Skeletal muscle cell (primary cell): ENCODE measurements around the gene OR5V1.
"Not testable (repeated sequence)": the region's sequence is repeated elsewhere in the genome, so short reads cannot be mapped to it uniquely, and the experiment has no call there.

ENCODE experiments used
- DNase-seq: peaks from one replicate; pipeline ENCODE4 v3.0.0-alpha.2; 2010; ENCODE audit warnings: low read depth
- H3K4me3 ChIP-seq: 2 replicates; pipeline ENCODE4 v1.5.1; 2011; ENCODE audit warnings: low read depth, mild to moderate bottlenecking, control low read depth, low read length, moderate library complexity

The OR5V1 gene

GRCh38 chr6:29368765-29369164 lies at the start of gene OR5V1:
Gene OR5V1, minus strand, starts transcription at chr6:29368865. Its CDS starts 12,670 bp downstream, at chr6:29356195.
- no peak within 1 kb of the TSS for H3K4me3 ChIP-seq
- no peak for DNase-seq

- DNase-seq: no peak
- H3K4me3 ChIP-seq: no peak within 1 kb of the TSS
Observed at GRCh38 chr6:29414588-29414987, 45.9 kb upstream of the OR5V1 start, which contains the start of gene OR12D1. Gene OR12D1, plus strand, starts transcription at chr6:29414928.

DNA sequence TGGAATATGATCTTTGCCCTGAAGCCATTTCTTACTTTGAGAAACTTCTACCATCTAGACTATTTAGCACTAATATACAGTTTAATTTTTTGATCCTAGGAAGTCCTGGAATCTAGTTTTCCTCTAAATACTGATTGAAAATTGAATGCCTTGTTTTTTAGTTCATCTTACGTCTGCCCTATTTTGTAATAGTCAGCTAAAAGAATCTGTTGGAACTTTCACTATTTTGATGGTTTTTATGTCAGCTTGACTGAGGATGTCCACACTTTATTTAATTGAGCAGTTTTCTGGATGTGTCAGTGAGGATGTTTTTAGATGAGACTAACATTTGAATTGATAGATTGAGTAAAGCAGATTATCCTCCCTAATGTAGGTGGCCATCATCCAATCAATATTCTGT lies 35.1 kb upstream of the OR5V1 start:
- H3K4me3 ChIP-seq: no peak overlapping the region
- no peak for DNase-seq

DNA sequence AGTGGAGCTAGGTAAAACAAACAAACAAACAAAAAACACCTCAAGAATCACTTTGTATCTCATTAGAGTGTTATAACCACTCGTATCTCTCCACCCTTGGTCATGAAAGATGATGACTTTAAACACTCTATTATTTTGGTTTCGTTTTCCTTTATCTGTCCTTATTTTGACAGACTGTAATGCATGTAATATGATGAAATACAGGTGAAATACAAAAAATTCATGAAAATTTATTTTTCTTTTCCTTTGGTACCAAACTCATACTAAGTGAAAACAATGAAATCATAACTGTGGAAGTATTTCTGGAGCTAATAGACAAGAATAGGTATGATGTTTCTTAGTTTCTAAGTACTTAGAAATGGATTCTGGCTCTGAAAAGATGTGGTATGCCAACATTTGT lies 30.9 kb upstream of the OR5V1 start:
- H3K4me3 ChIP-seq: no peak overlapping the region
- no peak for DNase-seq

DNA sequence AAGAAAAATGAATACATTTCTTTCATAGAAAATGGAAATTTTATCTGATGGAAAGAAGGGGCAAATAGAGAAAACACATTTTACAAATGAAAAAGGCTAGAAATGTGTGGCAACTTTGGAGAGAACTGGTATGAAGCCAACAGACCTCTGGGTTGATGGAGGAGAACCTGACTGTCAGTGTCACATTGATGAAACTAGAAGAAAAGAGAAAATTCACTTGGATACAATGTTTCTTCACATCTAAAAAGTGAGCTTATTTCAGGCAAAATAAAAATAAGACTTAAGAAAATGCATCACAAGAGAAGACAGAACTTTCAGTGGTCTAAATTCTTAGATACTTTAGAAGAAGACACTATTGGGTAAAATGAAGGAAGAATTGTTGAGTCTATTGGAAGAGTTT lies 26.7 kb upstream of the OR5V1 start, which contains the start of gene OR12D2:
Gene OR12D2, plus strand, starts transcription at position 301 of the 400 bp plus-strand sequence. CDS start 1,069 bp downstream, outside the sequence.
- H3K4me3 ChIP-seq: no peak within 1 kb of the TSS
- DNase-seq: no peak

- H3K4me3 ChIP-seq: no peak overlapping the region
- no peak for DNase-seq
Observed at GRCh38 chr6:29388533-29388932, 19.9 kb upstream of the OR5V1 start.

- no peak overlapping the region for H3K4me3 ChIP-seq
- DNase-seq: no peak
Observed at GRCh38 chr6:29376003-29376402, 7.3 kb upstream of the OR5V1 start.

- no peak within 1 kb of the TSS for H3K4me3 ChIP-seq
- no peak for DNase-seq
Observed at GRCh38 chr6:29375191-29375590, 6.5 kb upstream of the OR5V1 start, which contains the start of gene OR12D3. Gene OR12D3, minus strand, starts transcription at chr6:29375291. Its CDS starts 4 bp downstream, at chr6:29375287.

DNA sequence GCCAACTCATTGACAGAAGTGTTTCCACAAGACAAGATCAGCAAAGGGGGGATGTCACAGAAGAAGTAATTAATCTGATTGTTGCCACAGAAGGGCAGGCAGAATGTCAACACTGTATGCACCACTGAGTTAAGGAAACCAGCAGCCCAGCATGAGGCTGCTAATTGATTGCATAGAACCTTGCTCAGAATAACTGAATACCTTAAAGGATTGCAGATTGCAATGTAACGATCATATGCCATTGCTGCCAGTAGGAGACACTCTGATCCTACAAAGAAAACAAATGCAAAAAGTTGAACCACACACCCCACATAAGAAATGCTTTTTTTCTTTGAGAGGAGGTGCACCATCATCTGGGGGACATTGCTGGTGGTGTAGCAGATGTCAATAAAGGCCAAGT lies 13.1 kb downstream of the OR5V1 start:
- no peak overlapping the region for H3K4me3 ChIP-seq
- DNase-seq: no peak

- no peak overlapping the region for H3K4me3 ChIP-seq
- no peak for DNase-seq
Observed at GRCh38 chr6:29354980-29355379, 13.7 kb downstream of the OR5V1 start.

DNA sequence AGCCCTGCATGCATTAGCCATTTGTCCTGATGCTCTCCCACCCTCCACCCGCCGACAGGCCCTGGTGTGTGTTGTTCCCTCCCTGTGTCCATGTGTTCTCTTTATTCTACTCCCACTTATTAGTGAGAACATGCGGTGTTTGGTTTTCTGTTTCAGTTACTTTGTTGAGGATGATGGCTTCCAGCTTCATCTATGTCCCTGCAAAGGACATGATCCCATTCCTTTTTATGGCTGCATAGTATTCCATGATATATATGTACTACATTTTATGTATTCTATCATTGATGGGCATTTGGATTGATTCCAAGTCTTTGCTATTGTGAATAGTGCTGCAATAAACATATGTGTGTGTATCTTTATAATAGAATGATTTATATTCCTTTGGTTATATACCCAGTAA lies 19.3 kb downstream of the OR5V1 start:
- not testable (repeated sequence) for DNase-seq, H3K4me3 ChIP-seq

GRCh38 chr6:29345380-29345779 lies 23.3 kb downstream of the OR5V1 start:
- no peak for DNase-seq
- H3K4me3 ChIP-seq: no peak overlapping the region

- no peak overlapping the region for H3K4me3 ChIP-seq
- DNase-seq: no peak
Observed at GRCh38 chr6:29336269-29336668, 32.4 kb downstream of the OR5V1 start.

DNA sequence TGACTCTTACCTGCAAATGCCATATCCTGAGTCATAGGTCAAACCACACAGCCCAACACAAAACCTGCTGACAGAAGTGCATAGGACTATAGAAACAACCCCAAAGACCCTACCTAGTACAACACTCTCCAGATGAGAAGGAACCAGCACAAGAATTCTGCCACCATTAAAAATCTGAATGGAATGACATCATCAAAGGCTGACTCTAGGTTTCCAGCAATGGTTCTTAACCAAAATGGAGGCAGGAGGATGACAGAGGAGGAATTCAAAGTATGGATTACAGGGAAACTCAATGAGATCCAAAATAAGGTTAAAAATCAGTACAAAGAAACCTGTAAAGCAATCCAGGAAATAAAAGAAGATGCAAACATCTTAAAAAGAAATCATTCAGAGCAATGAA lies 36.0 kb downstream of the OR5V1 start:
- no peak overlapping the region for H3K4me3 ChIP-seq
- DNase-seq: no peak

DNA sequence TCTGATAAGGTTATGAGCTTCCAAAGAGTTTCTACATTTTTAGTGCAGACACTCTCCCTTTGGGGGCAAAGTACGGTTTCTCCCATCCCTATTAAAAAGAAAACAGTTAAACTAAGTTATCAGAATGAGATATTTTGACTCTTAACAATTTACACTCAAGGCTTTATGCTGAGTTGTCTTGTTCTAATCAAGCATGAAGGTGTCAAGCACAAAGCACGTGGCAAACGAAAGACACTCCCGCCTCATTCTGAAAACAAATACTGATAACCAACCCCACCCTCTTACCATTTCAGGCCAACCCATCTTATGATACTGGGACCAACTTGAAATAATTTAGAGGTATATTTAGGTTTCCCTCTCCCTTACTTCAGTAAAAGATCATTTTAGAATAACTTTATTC lies 42.9 kb downstream of the OR5V1 start:
- no peak for DNase-seq
- no peak overlapping the region for H3K4me3 ChIP-seq

DNA sequence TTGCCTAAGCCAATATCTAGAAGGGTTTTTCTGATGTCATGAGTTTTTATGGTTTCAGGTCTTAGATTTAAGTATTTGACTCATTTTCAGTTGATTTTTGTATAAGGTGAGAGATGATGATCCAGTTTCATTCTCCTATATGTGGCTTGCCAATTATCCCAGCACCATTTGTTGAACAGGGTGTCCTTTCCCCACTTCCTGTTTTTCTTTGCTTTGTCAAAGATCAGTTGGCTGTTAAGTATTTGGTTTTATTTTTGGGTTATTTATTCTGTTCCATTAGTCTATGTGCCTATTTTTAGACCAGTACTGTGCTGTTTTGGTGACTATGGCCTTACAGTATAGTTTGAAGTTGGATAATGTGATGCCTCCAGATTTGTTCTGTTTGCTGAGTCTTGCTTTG lies 45.3 kb downstream of the OR5V1 start:
- not testable (repeated sequence) for DNase-seq

DNA sequence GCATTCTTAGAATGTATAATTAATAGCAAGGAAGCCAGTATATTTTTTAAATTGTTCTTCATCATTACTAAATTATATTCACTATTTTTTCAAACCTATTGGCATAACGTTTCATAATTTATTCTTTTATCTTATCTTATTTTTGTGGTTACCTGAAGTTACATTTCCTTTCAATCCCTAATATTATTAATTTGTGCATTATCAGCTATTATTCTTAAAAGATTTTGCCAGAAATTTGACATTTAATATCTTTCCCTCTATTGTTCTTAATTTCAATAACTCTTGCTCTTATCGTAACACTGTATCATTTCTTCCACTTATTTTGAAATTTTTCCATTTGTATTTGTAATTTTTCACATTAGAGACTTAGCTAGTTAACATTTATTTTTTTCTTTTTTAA lies 48.7 kb downstream of the OR5V1 start:
- DNase-seq: no peak
- H3K4me3 ChIP-seq: no peak overlapping the region

More for the DNA sequence above, 45.3 kb downstream of the OR5V1 start:
- not testable (repeated sequence) for H3K4me3 ChIP-seq
